ENCODE data around the gene LRRN4.

The LRRN4 gene

GRCh38 chr20:6053776-6054688 is at the start of gene LRRN4:
Gene LRRN4, minus strand, starts transcription at chr20:6054060. Its CDS starts 1,261 bp downstream, at chr20:6052799.
- no peak for DNase-seq

- DNase-seq: no peak
Observed at GRCh38 chr20:6103301-6103700, 49.4 kb upstream of the LRRN4 start.

- no peak for DNase-seq
Observed at GRCh38 chr20:6101346-6101745, 47.5 kb upstream of the LRRN4 start.

GRCh38 chr20:6100246-6100645 is 46.4 kb upstream of the LRRN4 start:
- DNase-seq: no peak

- DNase-seq: no peak
Observed at GRCh38 chr20:6099819-6100218, 46.0 kb upstream of the LRRN4 start.

- no peak for DNase-seq
Observed at GRCh38 chr20:6095409-6095808, 41.5 kb upstream of the LRRN4 start.

- DNase-seq: no peak
Observed at GRCh38 chr20:6094565-6094964, 40.7 kb upstream of the LRRN4 start.

GRCh38 chr20:6094063-6094462 is 40.2 kb upstream of the LRRN4 start:
- DNase-seq: no peak

GRCh38 chr20:6091661-6092060 is 37.8 kb upstream of the LRRN4 start:
- DNase-seq: no peak

- no peak for DNase-seq
Observed at GRCh38 chr20:6086868-6087267, 33.0 kb upstream of the LRRN4 start.

GRCh38 chr20:6083926-6084325 is 30.1 kb upstream of the LRRN4 start:
- no peak for DNase-seq

- peak in 2 of 58 donors; percentile 2 to 4 for DNase-seq
Observed at GRCh38 chr20:6081236-6081635, 27.4 kb upstream of the LRRN4 start.

GRCh38 chr20:6079016-6079415 is 25.2 kb upstream of the LRRN4 start:
- DNase-seq: no peak

- DNase-seq: peak in 28 of 58 donors; percentile 5 to 56 (median 22)
Observed at GRCh38 chr20:6075428-6076219, 21.8 kb upstream of the LRRN4 start.

- no peak for DNase-seq
Observed at GRCh38 chr20:6074784-6075183, 20.9 kb upstream of the LRRN4 start.

GRCh38 chr20:6074145-6074561 is 20.3 kb upstream of the LRRN4 start:
- no peak for DNase-seq

GRCh38 chr20:6070829-6071695 is 17.2 kb upstream of the LRRN4 start:
- peak in 1 of 58 donors; percentile 3 for DNase-seq

GRCh38 chr20:6069669-6070068 is 15.8 kb upstream of the LRRN4 start:
- no peak for DNase-seq

- no peak for DNase-seq
Observed at GRCh38 chr20:6067763-6068318, 14.0 kb upstream of the LRRN4 start.

GRCh38 chr20:6066582-6066981 is 12.7 kb upstream of the LRRN4 start:
- no peak for DNase-seq

- no peak for DNase-seq
Observed at GRCh38 chr20:6061544-6061943, 7.7 kb upstream of the LRRN4 start.

All from anterior cingulate cortex (tissue), 58 donors.